ENCODE measurements around the gene C10orf120.

C10orf120 gene

DNA sequence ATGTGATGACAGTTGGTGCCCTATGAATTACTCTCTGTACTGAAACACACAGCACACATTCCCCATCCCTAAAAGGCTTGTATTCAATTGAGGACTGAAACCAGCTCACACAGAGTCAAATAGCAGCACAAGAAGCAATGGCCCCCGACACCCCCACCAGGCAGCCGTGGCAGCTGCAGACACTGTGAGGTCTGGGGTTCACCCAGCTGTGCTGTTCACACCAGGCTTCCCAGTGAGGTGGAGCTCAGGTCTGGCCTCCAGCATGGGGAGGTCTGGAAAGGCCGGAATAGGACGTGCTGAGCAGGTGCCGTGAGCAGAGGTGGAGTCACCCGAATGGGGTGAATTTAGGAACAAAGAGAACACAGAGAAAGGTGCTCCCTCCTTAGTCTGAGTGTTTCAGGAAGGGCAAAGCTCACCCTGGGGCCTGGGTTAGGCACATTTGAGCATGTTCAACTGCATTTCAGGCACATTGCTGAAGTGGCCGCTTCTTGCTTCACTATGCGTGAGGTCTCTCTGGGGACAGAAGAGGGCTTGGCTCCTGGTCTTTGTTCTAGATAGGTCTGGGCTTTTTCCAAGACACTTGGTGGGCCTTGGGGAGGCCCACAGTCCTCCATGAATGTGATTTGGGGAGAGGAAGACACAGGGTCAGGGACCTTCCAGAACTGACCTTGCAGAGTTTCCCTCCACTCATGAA, 41.1 kb downstream of the C10orf120 start:
- no peak for DNase-seq

DNA sequence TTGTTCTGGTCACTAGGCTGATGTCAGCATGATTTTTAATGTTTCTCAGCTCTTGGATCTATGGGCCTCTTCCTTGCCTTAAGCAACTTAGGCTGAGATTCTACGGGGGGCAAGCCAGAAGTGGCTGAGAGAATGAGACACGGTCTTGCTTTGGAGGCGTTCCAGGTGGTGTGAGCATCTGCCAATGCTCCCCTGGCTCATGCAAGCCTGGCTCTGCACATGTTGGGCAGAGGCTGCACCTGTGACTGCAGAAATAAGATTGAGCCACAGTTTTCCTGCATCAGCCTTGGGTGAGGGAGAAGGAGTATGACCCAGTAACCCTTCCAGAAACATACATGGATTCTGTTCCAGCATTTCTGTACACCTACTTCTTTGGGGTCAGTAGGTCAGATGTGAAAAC, 41.9 kb downstream of the C10orf120 start:
- DNase-seq: no peak

DNA sequence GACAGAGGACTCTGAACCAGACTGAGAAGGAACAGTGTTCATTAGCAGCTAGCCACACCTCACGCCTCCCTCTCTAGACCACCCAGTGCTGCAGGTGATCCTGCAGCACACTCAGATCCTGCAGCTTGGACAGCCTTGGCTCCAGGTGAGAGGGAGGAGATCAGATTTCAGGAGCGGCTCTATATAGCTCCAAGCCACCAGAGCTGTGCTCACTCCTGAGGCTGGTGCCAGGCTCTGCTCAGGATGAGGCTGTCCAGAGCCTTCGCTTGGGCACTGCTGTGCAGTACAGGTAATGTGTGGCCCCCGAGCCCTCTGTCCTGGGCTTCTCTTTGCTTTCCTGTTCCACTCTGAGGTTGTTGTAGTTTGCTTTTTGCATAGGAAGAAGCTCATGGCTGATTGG, 42.4 kb downstream of the C10orf120 start:
- no peak for DNase-seq

DNA sequence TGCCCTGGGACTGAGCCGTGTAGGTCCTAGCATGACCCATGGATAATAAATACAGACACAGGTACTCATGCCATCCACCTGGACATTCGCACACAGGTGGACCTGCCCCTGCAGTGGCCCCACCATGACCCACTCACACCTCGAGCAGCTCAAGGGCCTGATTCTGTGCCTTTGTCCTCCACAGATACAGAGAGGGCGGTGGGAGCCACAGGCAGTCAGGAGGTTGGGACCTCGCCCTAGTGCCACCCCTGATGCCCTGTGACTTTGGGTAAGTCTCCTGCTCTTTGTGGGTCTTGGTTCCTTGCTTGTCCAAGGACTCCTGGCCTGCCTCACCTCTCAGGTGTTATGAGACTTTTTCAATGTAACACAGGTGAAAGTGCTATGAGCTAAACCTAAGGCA, 42.9 kb downstream of the C10orf120 start:
- DNase-seq: no peak

DNA sequence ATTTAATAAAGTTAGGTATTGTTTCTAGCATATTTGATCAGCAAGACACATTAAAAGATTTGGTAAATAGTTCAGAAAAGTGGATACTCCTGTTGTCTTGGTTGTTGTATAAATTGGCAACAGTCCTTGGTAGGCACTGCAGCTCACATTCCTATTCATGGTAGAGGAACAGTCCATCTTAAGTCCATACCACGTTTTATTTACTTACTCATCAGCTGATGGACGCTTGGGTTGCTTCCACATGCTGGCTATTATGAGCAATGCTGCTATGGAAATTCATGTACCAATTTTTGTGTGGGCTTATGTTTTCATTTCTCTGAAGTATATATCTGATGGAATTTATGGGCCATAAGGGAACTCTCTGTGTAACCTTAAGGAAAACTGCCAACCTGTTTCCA, 43.3 kb downstream of the C10orf120 start:
- no peak for DNase-seq

DNA sequence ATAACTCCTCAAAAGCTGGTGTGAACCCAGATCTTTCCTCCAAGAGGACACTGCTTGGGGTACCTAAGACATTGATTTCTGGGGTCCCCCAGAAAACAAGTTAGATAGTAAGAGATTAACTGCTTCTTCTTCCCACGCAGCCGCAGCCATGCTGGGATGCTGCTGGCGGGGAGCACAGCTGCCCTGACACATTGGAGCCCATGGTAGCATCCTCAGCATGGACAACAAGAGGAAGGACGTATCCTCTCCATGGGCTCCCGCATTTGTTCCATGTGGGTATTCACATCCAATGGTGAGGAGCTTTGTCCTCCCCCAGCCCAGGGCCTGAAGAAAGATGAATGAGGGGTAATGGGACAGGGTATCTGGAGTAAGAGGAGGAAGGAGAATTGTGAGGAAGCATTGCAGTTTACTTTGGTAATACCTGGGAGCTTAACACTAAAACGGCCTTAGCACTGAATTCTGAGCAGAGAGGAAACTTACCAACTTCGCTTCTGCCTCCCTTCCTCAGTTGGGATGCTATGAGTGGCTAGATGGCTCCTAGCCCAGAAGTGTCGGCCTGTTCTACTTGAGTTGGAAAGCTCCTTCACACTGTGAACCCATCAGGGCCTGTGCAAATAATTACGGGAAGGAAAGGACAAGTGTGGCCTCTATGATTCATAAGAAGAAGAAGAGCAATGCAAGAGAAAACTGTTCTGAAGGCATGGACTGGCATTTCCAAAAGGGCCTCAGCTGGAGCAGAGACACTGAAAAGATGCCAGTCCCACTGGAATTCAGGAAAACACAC, 43.9 kb downstream of the C10orf120 start:
- DNase-seq: no peak

DNA sequence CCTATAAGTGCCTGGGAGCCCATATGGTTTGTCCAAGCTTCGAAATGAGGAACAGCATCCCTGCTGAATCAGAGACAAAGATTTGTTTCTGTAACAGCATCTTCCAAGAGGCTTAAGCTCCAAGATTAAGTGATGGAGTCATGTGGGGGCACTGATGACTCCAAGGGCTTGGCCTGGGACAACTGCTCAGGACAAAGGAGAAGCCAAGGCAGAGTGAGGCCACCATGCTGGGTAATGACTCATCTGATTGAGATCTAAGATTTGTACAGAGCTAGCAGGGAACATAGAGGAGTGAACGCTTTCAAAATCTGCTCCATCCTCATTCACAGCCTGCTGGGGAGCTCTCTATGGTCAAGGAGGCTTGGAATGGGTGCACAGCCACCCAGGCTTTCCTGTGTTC, 49.3 kb downstream of the C10orf120 start:
- no peak for DNase-seq

DNA sequence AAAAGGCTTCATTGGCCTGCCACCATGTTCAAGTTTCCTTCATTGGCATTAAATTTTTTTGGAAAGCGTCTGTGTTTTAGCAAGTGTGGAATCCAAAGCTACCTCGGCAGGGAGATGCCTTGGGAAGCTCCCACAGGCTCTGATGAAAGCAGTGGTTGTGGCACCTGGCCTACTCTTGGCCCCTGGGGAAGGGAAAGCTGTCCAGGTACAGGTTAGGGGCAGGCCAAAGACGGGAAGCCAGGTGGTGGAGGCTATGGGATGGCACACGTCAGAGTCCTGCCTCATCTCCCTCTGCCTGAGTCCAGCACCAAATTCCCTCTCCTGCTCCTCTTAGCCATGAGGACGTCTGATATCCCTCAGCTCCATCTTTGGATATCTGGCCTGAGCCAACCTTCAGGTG, 49.7 kb downstream of the C10orf120 start:
- no peak for DNase-seq

DNA sequence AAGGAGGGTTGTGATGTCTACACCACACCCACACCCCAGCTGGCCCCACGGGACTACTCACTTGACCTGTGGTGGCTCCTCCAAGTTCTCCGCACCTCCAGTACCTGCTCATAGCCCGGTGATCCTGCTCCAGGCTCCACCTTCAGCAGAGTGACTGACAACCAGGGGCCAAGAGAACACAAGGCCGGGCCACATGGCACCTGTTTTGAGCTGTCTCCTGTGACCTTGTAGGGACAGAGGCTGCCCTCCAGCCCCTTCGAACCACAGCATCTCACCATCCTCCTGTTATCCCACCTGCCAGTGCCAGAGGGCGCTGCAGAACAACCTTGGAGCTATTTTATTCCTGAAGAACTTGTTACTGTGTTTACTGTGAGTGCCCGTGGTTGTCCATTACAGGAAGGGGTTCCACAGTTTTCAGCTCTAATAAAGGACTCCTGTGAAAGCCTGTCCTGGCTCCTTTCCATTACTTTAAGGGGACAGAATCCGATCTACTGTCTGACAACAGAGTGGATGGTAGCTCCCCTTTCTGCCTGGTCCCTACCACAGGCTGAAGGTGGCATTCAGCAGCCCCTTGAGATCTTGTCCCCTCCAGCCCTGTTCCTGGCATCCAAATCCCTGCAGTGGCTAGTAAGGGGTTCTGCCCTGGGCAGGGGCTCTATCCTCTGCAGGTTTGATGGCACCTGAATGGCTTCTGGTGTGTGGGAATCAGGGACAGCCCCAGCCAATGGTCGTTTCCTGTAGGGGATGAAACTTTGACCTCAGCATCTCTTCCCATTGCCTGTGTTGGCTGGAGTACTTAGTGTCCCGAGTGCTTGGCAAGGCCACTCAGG, 50.8 kb downstream of the C10orf120 start:
- DNase-seq: no peak

Measured in NCI-H510A (cell line).